Mucosa of rectum (tissue), 2 donors: ENCODE results near the gene EPHB2.
"Not testable (repeated sequence)": the region's sequence is repeated elsewhere in the genome, so short reads cannot be mapped to it uniquely, and the experiment has no call there.

Source experiments
- H3K27ac ChIP-seq, 2 donors: one replicate each; pipeline ENCODE4 v1.7.0; 2013; ENCODE audit warnings: inconsistent platforms in 2 of 2, low read depth in 2 of 2, low read length in 2 of 2
- H3K27me3 ChIP-seq, 2 donors: one replicate each; pipeline ENCODE4 v1.7.0; 2013; ENCODE audit warnings: low read length in 2 of 2; ENCODE audit not compliant: control insufficient read depth in 2 of 2, insufficient read depth in 2 of 2
- H3K36me3 ChIP-seq, 2 donors: one replicate each; pipeline ENCODE4 v1.7.0; 2013; ENCODE audit warnings: low read length in 2 of 2; ENCODE audit not compliant: control insufficient read depth in 2 of 2, insufficient read depth in 2 of 2
- H3K4me1 ChIP-seq, 2 donors: one replicate each; pipeline ENCODE4 v1.7.0; 2013; ENCODE audit warnings: low read length in 2 of 2, mild to moderate bottlenecking in 1 of 2; ENCODE audit not compliant: control insufficient read depth in 2 of 2, insufficient read depth in 2 of 2
- H3K4me3 ChIP-seq, 2 donors: one replicate each; pipeline ENCODE4 v1.7.0; 2013; ENCODE audit warnings: low read length in 2 of 2
- H3K9ac ChIP-seq, 2 donors: one replicate each; pipeline ENCODE4 v1.7.0; 2013; ENCODE audit warnings: low read length in 2 of 2, low read depth in 1 of 2, mild to moderate bottlenecking in 1 of 2
- H3K9me3 ChIP-seq, 2 donors: one replicate each; pipeline ENCODE4 v1.7.0; 2013; ENCODE audit warnings: low read length in 2 of 2; ENCODE audit not compliant: control insufficient read depth in 2 of 2
- donor health status: healthy.
- donor health status: Normal muscosa, but diverticular disease.

Gene EPHB2

GRCh38 chr1:22921452-22922126 is 210.9 kb downstream of the EPHB2 start:
- Histone ChIP-seq H3K9ac (no peak overlapping the region), H3K36me3 (no peaks in the 10 kb centered on the region), H3K27me3 (peaks cover 0 to 5% of the 10 kb centered on the region in 2 donors), H3K27ac (no peak overlapping the region), H3K4me1 (no peaks in the 10 kb centered on the region), H3K4me3 (no peak overlapping the region), H3K9me3 (no peaks in the 10 kb centered on the region)

GRCh38 chr1:22922640-22923039 is 212.0 kb downstream of the EPHB2 start:
- no peaks in the 10 kb centered on the region for H3K9me3 ChIP-seq
- H3K9ac ChIP-seq = no peak overlapping the region
- H3K27me3 ChIP-seq = peaks cover 0 to 5% of the 10 kb centered on the region in 2 donors
- no peaks in the 10 kb centered on the region for H3K36me3 ChIP-seq
- H3K4me1 ChIP-seq = no peaks in the 10 kb centered on the region
- no peak overlapping the region for H3K4me3 ChIP-seq
- H3K27ac ChIP-seq = no peak overlapping the region

- H3K4me3 ChIP-seq = no peak overlapping the region
- no peaks in the 10 kb centered on the region for H3K4me1 ChIP-seq
- no peak overlapping the region for H3K9ac ChIP-seq
- H3K27ac ChIP-seq = no peak overlapping the region
- H3K9me3 ChIP-seq = no peaks in the 10 kb centered on the region
- H3K36me3 ChIP-seq = no peaks in the 10 kb centered on the region
- peaks cover 0 to 2% of the 10 kb centered on the region in 2 donors for H3K27me3 ChIP-seq
These were observed 214.5 kb downstream of the EPHB2 start for GRCh38 chr1:22925111-22925510.

- H3K4me1 ChIP-seq = no peaks in the 10 kb centered on the region
- H3K9ac ChIP-seq = no peak overlapping the region
- no peak overlapping the region for H3K4me3 ChIP-seq
- H3K27me3 ChIP-seq = no peaks in the 10 kb centered on the region
- no peaks in the 10 kb centered on the region for H3K36me3 ChIP-seq
- H3K9me3 ChIP-seq = no peaks in the 10 kb centered on the region
- no peak overlapping the region for H3K27ac ChIP-seq
These were observed 219.7 kb downstream of the EPHB2 start for GRCh38 chr1:22930240-22930912.

- H3K36me3 ChIP-seq = no peaks in the 10 kb centered on the region
- no peak overlapping the region for H3K4me3 ChIP-seq
- no peaks in the 10 kb centered on the region for H3K9me3 ChIP-seq
- no peaks in the 10 kb centered on the region for H3K4me1 ChIP-seq
- H3K9ac ChIP-seq = no peak overlapping the region
- H3K27me3 ChIP-seq = no peaks in the 10 kb centered on the region
- no peak overlapping the region for H3K27ac ChIP-seq
These were observed 222.3 kb downstream of the EPHB2 start for GRCh38 chr1:22932803-22933470.

- Histone ChIP-seq H3K4me1 (no peaks in the 10 kb centered on the region), H3K4me3 (no peak overlapping the region), H3K27ac (no peak overlapping the region), H3K9me3 (no peaks in the 10 kb centered on the region), H3K36me3 (no peaks in the 10 kb centered on the region), H3K27me3 (no peaks in the 10 kb centered on the region), H3K9ac (no peak overlapping the region)
These were observed 224.8 kb downstream of the EPHB2 start for GRCh38 chr1:22935433-22935832.

GRCh38 chr1:22936681-22937080 is 226.0 kb downstream of the EPHB2 start:
- Histone ChIP-seq H3K36me3 (no peaks in the 10 kb centered on the region), H3K9ac (no peak overlapping the region), H3K4me1 (no peaks in the 10 kb centered on the region), H3K4me3 (no peak overlapping the region), H3K27me3 (no peaks in the 10 kb centered on the region), H3K27ac (no peak overlapping the region), H3K9me3 (peaks cover 4 to 5% of the 10 kb centered on the region in 2 donors)

- Histone ChIP-seq H3K27ac (no peak overlapping the region), H3K4me1 (no peaks in the 10 kb centered on the region), H3K4me3 (no peak overlapping the region), H3K27me3 (peaks cover 0 to 2% of the 10 kb centered on the region in 2 donors), H3K9ac (no peak overlapping the region), H3K36me3 (no peaks in the 10 kb centered on the region), H3K9me3 (peaks cover 5 to 7% of the 10 kb centered on the region in 2 donors)
These were observed 230.6 kb downstream of the EPHB2 start for GRCh38 chr1:22941257-22941656.

- no peak overlapping the region for H3K9ac ChIP-seq
- H3K27ac ChIP-seq = no peak overlapping the region
- no peaks in the 10 kb centered on the region for H3K4me1 ChIP-seq
- peaks cover 2 to 3% of the 10 kb centered on the region in 2 donors for H3K27me3 ChIP-seq
- no peaks in the 10 kb centered on the region for H3K36me3 ChIP-seq
- no peak overlapping the region for H3K4me3 ChIP-seq
- peaks cover 5 to 7% of the 10 kb centered on the region in 2 donors for H3K9me3 ChIP-seq
These were observed 233.9 kb downstream of the EPHB2 start for GRCh38 chr1:22944346-22945055.

GRCh38 chr1:22945171-22945570 is 234.5 kb downstream of the EPHB2 start:
- H3K4me1 ChIP-seq, H3K27me3 ChIP-seq, H3K9ac ChIP-seq: not testable (repeated sequence)

More at GRCh38 chr1:22945171-22945570, 234.5 kb downstream of the EPHB2 start:
- not testable (repeated sequence) for H3K27ac ChIP-seq, H3K4me3 ChIP-seq, H3K36me3 ChIP-seq, H3K9me3 ChIP-seq
